22Rv1 (cell line): ENCODE data around the gene FILIP1L.

Experiments
- CTCF ChIP-seq: fragments of 450-650 bp; IDR thresholded peaks from 2 replicates; pipeline ENCODE4 v1.5.1; 2017; ENCODE audit warnings: mild to moderate bottlenecking
- ZFX ChIP-seq: fragments of 450-650 bp; IDR thresholded peaks from 2 replicates; pipeline ENCODE4 v1.6.1; 2017; ENCODE audit warnings: antibody characterized with exemption, borderline replicate concordance

GRCh38 chr3:100158918-100159330 lies 44.6 kb upstream of the FILIP1L start:
- TF ChIP-seq CTCF (no peak), ZFX (no peak)
